GM12878 (cell line): ENCODE results near the gene BICC1. TPM values are rescaled to one million over a fixed set of nuclear protein-coding genes. Genes with fewer than 3 reads are reported as not detected.

Source experiments
- ATAC-seq: fragments of 200-7000 bp; cut with Tn5 transposase; 3 replicates; pipeline ENCODE4 v1.9.1; 2020; ENCODE audit warnings: mild to moderate bottlenecking, moderate library complexity
- BruUV-seq: library from RNA; stranded (reverse); fragments of 400-500 nt; replicated peaks from 2 replicates; lab custom pipeline; 2021; lab: Mats Ljungman, UMichigan
- CTCF ChIA-PET: fragments of 300-600 bp; sonication (Branson Sonifier 250); formaldehyde crosslinking; extraction: SDS; loops from one replicate; lab custom pipeline; 2021; ENCODE audit warnings: inconsistent platforms; lab: Yijun Ruan, JAX
- POLR2A ChIA-PET: fragments of 350-600 bp; formaldehyde crosslinking; extraction: SDS; loops from one replicate; lab custom pipeline; 2021; ENCODE audit warnings: inconsistent platforms; lab: Charles Lee
- RAD21 ChIA-PET: fragments of 300-600 bp; sonication (Branson Sonifier 250); formaldehyde crosslinking; loops from one replicate; lab custom pipeline; 2023; ENCODE audit warnings: antibody characterized with exemption; ENCODE audit not compliant: unreplicated experiment; lab: Charles Lee
- SMC1A ChIA-PET: fragments of 300-600 bp; sonication (Branson Sonifier 250); formaldehyde crosslinking; loops from one replicate; lab custom pipeline; 2023; ENCODE audit not compliant: unreplicated experiment, uncharacterized antibody; lab: Charles Lee
- DNase-seq: peaks from one replicate; pipeline ENCODE4 v3.0.0-alpha.2; 2011; ENCODE audit warnings: low read depth, low spot score
- FAIRE-seq: peaks from 3 replicates; lab custom pipeline; 2011; peaks lifted over from hg19 to GRCh38; lab: Jason Lieb, UNC
- H2AFZ ChIP-seq: 2 replicates; pipeline ENCODE4 v1.6.0; 2011; ENCODE audit warnings: low read depth, low read length, control low read depth; ENCODE audit not compliant: control insufficient read depth
- H3K27ac ChIP-seq: 2 replicates; pipeline ENCODE4 v1.5.1; 2011; ENCODE audit warnings: control low read depth; ENCODE audit not compliant: control insufficient read depth, insufficient read depth
- H3K27me3 ChIP-seq, 2 experiments: replicated peaks in 1 of 2; 2 replicates each; pipeline versions ENCODE4 v1.6.0 to v1.6.1; 2011; ENCODE audit warnings: low read length in 1 of 2; ENCODE audit not compliant: control insufficient read depth in 2 of 2, insufficient read depth in 2 of 2
- H3K36me3 ChIP-seq, 2 experiments: 2 replicates each; pipeline ENCODE4 v1.5.1; 2011; ENCODE audit warnings: low read length in 1 of 2; ENCODE audit not compliant: control insufficient read depth in 2 of 2, insufficient read depth in 2 of 2
- H3K4me1 ChIP-seq: 2 replicates; pipeline ENCODE4 v1.6.1; 2011; ENCODE audit warnings: mild to moderate bottlenecking, low read length, moderate library complexity, mixed read lengths; ENCODE audit not compliant: control insufficient read depth, insufficient read depth
- H3K4me2 ChIP-seq: 2 replicates; pipeline ENCODE4 v1.6.0; 2011; ENCODE audit warnings: control low read depth; ENCODE audit not compliant: control insufficient read depth, insufficient read depth
- H3K4me3 ChIP-seq: fragments of 200-600 bp; sonication (generic); 2 replicates; pipeline ENCODE4 v1.5.1; 2016
- H3K79me2 ChIP-seq: 2 replicates; pipeline ENCODE4 v1.6.0; 2011; ENCODE audit warnings: low read length; ENCODE audit not compliant: control insufficient read depth, insufficient read depth
- H3K9ac ChIP-seq: 2 replicates; pipeline ENCODE4 v1.8.0; 2011; ENCODE audit warnings: low read length, control low read depth, mixed read lengths; ENCODE audit not compliant: control insufficient read depth, insufficient read depth
- H3K9me3 ChIP-seq: replicated peaks from 3 replicates; pipeline ENCODE4 v1.5.1; 2011; ENCODE audit warnings: mild to moderate bottlenecking, low read length; ENCODE audit not compliant: control insufficient read depth, insufficient read depth
- H4K20me1 ChIP-seq: 2 replicates; pipeline ENCODE4 v1.6.0; 2011; ENCODE audit not compliant: control insufficient read depth, insufficient read depth
- HDGF ChIP-seq: fragments of 450-650 bp; IDR thresholded peaks from 2 replicates; pipeline ENCODE4 v1.6.1; 2016; ENCODE audit warnings: antibody characterized with exemption
- KLF5 ChIP-seq: fragments of 450-650 bp; IDR thresholded peaks from 2 replicates; pipeline ENCODE4 v1.6.1; 2014; ENCODE audit warnings: mild to moderate bottlenecking; ENCODE audit not compliant: partially characterized antibody
- MEF2B ChIP-seq: fragments of 450-650 bp; IDR thresholded peaks from 2 replicates; pipeline ENCODE4 v1.6.1; 2018; ENCODE audit warnings: mild to moderate bottlenecking, moderate library complexity; ENCODE audit not compliant: partially characterized antibody, poor library complexity, severe bottlenecking
- POLR2AphosphoS2 ChIP-seq: IDR thresholded peaks from 2 replicates; pipeline ENCODE4 v1.6.1; 2011; ENCODE audit warnings: low read depth, mild to moderate bottlenecking, low read length, improper control_type of control experiment, moderate library complexity
- TBL1XR1 ChIP-seq: IDR thresholded peaks from 2 replicates; pipeline ENCODE4 v1.6.1; 2012; ENCODE audit warnings: low read depth, low read length, improper control_type of control experiment
- WGBS: methylation state at CpG from one replicate; pipeline ENCODE4 v1.1.6; 2016; ENCODE audit warnings: low lambda C conversion rate; ENCODE audit not compliant: insufficient replicate concordance, insufficient coverage; ENCODE audit errors: missing lambda C conversion rate; 5-methylcytosine and 5-hydroxymethylcytosine counted together
- in situ Hi-C: fragments of 300-500 bp; cut with MboI; formaldehyde crosslinking; loops from 9 replicates; pipeline ENCODE4 v1.14.3; 2018; ENCODE audit warnings: mixed read lengths
- intact Hi-C: fragments of 100-400 bp; cut with micrococcal nuclease; formaldehyde crosslinking; loops from one replicate; pipeline ENCODE4 v1.14.2; 2022; ENCODE audit not compliant: unreplicated experiment
- polyA plus RNA-seq, 11 experiments: library from polyadenylated mRNA; depleted of rRNA in 4 of 11; unstranded in 6 of 11; stranded (reverse) in 5 of 11; fragments of >200 nt; fragmentation: Nextera tagmentation in 4 of 11; fragmentation: Illumina TruSeq in 1 of 11; extraction: Ambion mirVana in 4 of 11; extraction: Trizol in 1 of 11; gene quantifications; 1 replicate in 1 of 11; 2 replicates in 10 of 11; pipeline versions ENCODE4 v1.2.1 to v1.2.3, GENCODE V29; 2011 to 2016; ENCODE audit warnings: inconsistent platforms in 2 of 11, missing spikeins in 2 of 11, low read depth in 1 of 11
- total RNA-seq, 4 experiments: library from RNA; depleted of rRNA in 3 of 4; stranded (reverse); fragments of >200 nt in 3 of 4; fragmentation: Illumina TruSeq in 1 of 4; extraction: Trizol in 1 of 4; gene quantifications; 2 replicates each; pipeline versions ENCODE4 v1.2.1 to v1.2.3, GENCODE V29; 2013 to 2021
- TF ChIP-seq, protein P1 (sequence below): fragments of 150-350 bp; IDR thresholded peaks from 2 replicates; pipeline ENCODE4 v1.6.1; 2014; ENCODE audit warnings: mild to moderate bottlenecking, low read depth, low read length
- TF ChIP-seq, protein P2 (sequence below): IDR thresholded peaks from 2 replicates; pipeline ENCODE4 v1.6.1; 2012; ENCODE audit warnings: low read depth, low read length, improper control_type of control experiment
- TF ChIP-seq, protein P3 (sequence below): fragments of 450-650 bp; IDR thresholded peaks from 2 replicates; pipeline ENCODE4 v1.6.1; 2017; ENCODE audit warnings: mild to moderate bottlenecking, moderate library complexity

The BICC1 gene
- total and polyA plus RNA-seq, 10 of the 15 experiments (the other 5 are each of a cell fraction or from before 2014, with no cell fraction given): 0.01 to 0.10 (median 0.04) TPM; not detected in 5

DNA sequence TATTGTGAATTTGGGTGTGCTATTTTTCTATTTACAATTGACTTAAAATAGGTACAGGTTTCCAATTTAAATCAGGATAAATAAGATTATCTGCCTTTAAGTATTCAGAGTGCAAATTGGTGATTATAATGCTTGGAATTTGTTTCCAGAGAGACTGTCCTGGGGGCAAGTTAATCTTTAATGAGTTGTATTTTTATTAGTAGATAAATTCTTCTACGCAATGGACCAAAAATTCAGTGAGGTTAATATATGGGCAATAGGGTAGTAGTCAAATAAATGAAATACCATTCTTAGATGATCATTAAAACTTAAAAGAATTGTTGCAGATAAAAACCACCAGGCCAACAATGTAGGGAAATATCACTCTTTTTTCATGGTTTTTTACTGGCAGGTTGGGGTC, 3.4 kb downstream of the BICC1 start:
- TF ChIP-seq HDGF: no peak
- 65% methylated on average over 1 of the region's 1 CpG for WGBS
- DNase-seq (no peak), FAIRE-seq (no peak), ATAC-seq (no peak)
- CTCF ChIA-PET: no interaction called here
- Histone ChIP-seq H3K79me2 (no peaks in the 10 kb centered on the region), H3K9ac (no peak overlapping the region), H3K9me3 (no peaks in the 10 kb centered on the region), H4K20me1 (no peaks in the 10 kb centered on the region), H3K4me1 (no peaks in the 10 kb centered on the region), H3K4me3 (no peak overlapping the region), H3K27ac (no peak overlapping the region), H3K4me2 (no peak overlapping the region), H3K36me3 (no peaks in the 10 kb centered on the region), H2AFZ (no peak overlapping the region), H3K27me3 (peaks cover 5 to 6% of the 10 kb centered on the region in 2 experiments; a peak in 3 of 4 replicates)
- no TSS peak for BruUV-seq
- POLR2A ChIA-PET: no interaction called here
- RAD21 ChIA-PET: no interaction called here
- SMC1A ChIA-PET: interaction anchor here (1.0 kb wide), 1 partner anchor 33 kb away, joined by 3 read pairs; no protein-coding TSS in a partner anchor
- intact Hi-C loops: no loop called here
- in situ Hi-C loops: no loop called here

DNA sequence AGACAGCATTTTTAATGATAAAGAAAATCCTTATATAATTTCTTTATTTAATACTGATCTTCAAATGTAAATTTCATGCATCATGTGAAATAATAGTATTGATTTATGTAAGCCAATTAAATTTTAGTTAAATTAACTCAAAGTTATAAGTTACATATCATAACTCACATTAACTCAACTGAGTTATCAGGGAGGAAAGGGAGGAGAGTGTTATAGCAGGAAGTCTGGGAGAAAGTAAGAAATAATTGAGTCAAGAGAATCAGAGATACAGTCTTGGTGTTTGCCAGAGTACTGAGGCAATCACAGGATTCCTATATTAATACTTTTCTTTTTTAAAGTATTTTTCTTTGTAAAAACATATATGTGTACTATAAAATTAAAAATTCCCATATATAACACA, 4.0 kb downstream of the BICC1 start:
- H3K27ac ChIP-seq: no peak overlapping the region
- no TSS peak for BruUV-seq
- H3K4me3 ChIP-seq: no peak overlapping the region
- H3K9me3 ChIP-seq: no peaks in the 10 kb centered on the region
- ChIA-PET CTCF (no interaction called here), RAD21 (no interaction called here), POLR2A (no interaction called here), SMC1A (interaction anchor here (1.1 kb wide), 2 partner anchors 14 to 20 kb away, joined by 3 to 4 read pairs; no protein-coding TSS in a partner anchor)
- H2AFZ ChIP-seq: no peak overlapping the region
- no peak overlapping the region for H3K9ac ChIP-seq
- H3K27me3 ChIP-seq: peaks cover 5 to 6% of the 10 kb centered on the region in 2 experiments; a peak in 3 of 4 replicates
- DNase-seq (no peak), ATAC-seq (no peak), FAIRE-seq (no peak)
- H3K4me1 ChIP-seq: no peaks in the 10 kb centered on the region
- in situ Hi-C loops: no loop called here
- H4K20me1 ChIP-seq: no peaks in the 10 kb centered on the region
- intact Hi-C loops: no loop called here
- no peak overlapping the region for H3K4me2 ChIP-seq
- no peaks in the 10 kb centered on the region for H3K79me2 ChIP-seq
- no peaks in the 10 kb centered on the region for H3K36me3 ChIP-seq
- TF ChIP-seq POLR2AphosphoS2 (no peak), TBL1XR1 (no peak), KLF5 (no peak), MEF2B (no peak)
- TF ChIP-seq, protein P1, sequence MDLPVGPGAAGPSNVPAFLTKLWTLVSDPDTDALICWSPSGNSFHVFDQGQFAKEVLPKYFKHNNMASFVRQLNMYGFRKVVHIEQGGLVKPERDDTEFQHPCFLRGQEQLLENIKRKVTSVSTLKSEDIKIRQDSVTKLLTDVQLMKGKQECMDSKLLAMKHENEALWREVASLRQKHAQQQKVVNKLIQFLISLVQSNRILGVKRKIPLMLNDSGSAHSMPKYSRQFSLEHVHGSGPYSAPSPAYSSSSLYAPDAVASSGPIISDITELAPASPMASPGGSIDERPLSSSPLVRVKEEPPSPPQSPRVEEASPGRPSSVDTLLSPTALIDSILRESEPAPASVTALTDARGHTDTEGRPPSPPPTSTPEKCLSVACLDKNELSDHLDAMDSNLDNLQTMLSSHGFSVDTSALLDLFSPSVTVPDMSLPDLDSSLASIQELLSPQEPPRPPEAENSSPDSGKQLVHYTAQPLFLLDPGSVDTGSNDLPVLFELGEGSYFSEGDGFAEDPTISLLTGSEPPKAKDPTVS: no peak
- TF ChIP-seq, protein P2, sequence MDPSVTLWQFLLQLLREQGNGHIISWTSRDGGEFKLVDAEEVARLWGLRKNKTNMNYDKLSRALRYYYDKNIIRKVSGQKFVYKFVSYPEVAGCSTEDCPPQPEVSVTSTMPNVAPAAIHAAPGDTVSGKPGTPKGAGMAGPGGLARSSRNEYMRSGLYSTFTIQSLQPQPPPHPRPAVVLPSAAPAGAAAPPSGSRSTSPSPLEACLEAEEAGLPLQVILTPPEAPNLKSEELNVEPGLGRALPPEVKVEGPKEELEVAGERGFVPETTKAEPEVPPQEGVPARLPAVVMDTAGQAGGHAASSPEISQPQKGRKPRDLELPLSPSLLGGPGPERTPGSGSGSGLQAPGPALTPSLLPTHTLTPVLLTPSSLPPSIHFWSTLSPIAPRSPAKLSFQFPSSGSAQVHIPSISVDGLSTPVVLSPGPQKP: no peak
- TF ChIP-seq, protein P3, sequence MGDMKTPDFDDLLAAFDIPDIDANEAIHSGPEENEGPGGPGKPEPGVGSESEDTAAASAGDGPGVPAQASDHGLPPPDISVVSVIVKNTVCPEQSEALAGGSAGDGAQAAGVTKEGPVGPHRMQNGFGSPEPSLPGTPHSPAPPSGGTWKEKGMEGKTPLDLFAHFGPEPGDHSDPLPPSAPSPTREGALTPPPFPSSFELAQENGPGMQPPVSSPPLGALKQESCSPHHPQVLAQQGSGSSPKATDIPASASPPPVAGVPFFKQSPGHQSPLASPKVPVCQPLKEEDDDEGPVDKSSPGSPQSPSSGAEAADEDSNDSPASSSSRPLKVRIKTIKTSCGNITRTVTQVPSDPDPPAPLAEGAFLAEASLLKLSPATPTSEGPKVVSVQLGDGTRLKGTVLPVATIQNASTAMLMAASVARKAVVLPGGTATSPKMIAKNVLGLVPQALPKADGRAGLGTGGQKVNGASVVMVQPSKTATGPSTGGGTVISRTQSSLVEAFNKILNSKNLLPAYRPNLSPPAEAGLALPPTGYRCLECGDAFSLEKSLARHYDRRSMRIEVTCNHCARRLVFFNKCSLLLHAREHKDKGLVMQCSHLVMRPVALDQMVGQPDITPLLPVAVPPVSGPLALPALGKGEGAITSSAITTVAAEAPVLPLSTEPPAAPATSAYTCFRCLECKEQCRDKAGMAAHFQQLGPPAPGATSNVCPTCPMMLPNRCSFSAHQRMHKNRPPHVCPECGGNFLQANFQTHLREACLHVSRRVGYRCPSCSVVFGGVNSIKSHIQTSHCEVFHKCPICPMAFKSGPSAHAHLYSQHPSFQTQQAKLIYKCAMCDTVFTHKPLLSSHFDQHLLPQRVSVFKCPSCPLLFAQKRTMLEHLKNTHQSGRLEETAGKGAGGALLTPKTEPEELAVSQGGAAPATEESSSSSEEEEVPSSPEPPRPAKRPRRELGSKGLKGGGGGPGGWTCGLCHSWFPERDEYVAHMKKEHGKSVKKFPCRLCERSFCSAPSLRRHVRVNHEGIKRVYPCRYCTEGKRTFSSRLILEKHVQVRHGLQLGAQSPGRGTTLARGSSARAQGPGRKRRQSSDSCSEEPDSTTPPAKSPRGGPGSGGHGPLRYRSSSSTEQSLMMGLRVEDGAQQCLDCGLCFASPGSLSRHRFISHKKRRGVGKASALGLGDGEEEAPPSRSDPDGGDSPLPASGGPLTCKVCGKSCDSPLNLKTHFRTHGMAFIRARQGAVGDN: no peak
